Spinal cord (tissue), 10 donors: Measurements from ENCODE around the gene GAGE10. TPM values are rescaled to one million over a fixed set of nuclear protein-coding genes. Genes with fewer than 3 reads are reported as not detected.
"Not testable (repeated sequence)": the region's sequence is repeated elsewhere in the genome, so short reads cannot be mapped to it uniquely, and the experiment has no call there.

Source experiments
- DNase-seq, 6 donors: peaks; one replicate each; pipeline versions ENCODE4 v3.0.0 to v3.0.0-alpha.2; 2013 to 2015; ENCODE audit warnings: low spot score in 6 of 6, low read depth in 4 of 6
- H3K27ac ChIP-seq: one replicate; pipeline ENCODE4 v1.5.1; 2013; ENCODE audit warnings: low read depth, low read length, control low read depth
- H3K27me3 ChIP-seq: one replicate; pipeline ENCODE4 v1.6.1; 2013; ENCODE audit warnings: low read length; ENCODE audit not compliant: control insufficient read depth, insufficient read depth
- H3K36me3 ChIP-seq: one replicate; pipeline ENCODE4 v1.6.1; 2013; ENCODE audit warnings: low read length; ENCODE audit not compliant: control insufficient read depth, insufficient read depth
- H3K4me1 ChIP-seq: one replicate; pipeline ENCODE4 v1.6.1; 2013; ENCODE audit warnings: low read length; ENCODE audit not compliant: control insufficient read depth, insufficient read depth
- H3K4me3 ChIP-seq: one replicate; pipeline ENCODE4 v1.5.1; 2013; ENCODE audit warnings: low read depth, low read length, control low read depth
- H3K9me3 ChIP-seq: one replicate; pipeline ENCODE4 v1.6.1; 2013; ENCODE audit warnings: low read length; ENCODE audit not compliant: control insufficient read depth, insufficient read depth
- WGBS: methylation state at CpG from one replicate; pipeline ENCODE4 v1.1.5; 2013; ENCODE audit warnings: missing lambda C conversion rate; ENCODE audit not compliant: insufficient coverage; 5-methylcytosine and 5-hydroxymethylcytosine counted together
- polyA plus RNA-seq, 2 donors: library from polyadenylated mRNA; unstranded; fragments of 120-200 nt; gene quantifications; one replicate each; pipeline ENCODE4 v1.2.1, GENCODE V29; 2013; ENCODE audit not compliant: insufficient read length in 2 of 2
- total RNA-seq, 2 donors: library from RNA; depleted of rRNA in 1 of 2; stranded (reverse); fragments of 120-200 nt in 1 of 2; fragments of >200 nt in 1 of 2; gene quantifications; one replicate each; pipeline versions ENCODE4 v1.2.3 to v1.2.4, GENCODE V29; 2013 to 2014
- donor health status: healthy.

The GAGE10 gene
- total and polyA plus RNA-seq, 4 donors = not detected

DNA sequence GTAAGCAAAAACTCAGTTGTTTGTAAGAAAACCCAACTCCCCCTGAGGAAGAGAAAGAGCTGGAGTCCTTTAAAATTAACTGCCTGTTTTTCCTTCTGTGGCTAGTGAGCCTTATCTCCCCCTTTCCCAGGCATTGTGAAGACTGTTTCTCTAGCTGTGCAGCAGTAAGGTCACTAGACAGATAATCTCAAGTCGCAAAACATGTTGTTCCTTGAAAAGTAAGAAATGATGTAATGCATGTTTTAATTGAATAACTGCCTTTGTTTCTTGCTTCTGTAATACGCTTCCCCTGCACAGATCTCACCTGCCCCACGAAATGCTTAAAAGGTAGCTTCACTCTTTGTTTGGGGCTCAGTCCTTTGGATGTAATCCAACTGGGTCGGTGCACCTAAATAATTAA, 12.6 kb downstream of the GAGE10 start:
- H3K4me3 ChIP-seq = no peak overlapping the region
- H3K4me1 ChIP-seq = no peaks in the 10 kb centered on the region
- WGBS = 51% methylated on average over 4 of the region's 4 CpGs
- no peaks in the 10 kb centered on the region for H3K27me3 ChIP-seq
- no peaks in the 10 kb centered on the region for H3K36me3 ChIP-seq
- no peak overlapping the region for H3K27ac ChIP-seq
- no peaks in the 10 kb centered on the region for H3K9me3 ChIP-seq
- no peak for DNase-seq

DNA sequence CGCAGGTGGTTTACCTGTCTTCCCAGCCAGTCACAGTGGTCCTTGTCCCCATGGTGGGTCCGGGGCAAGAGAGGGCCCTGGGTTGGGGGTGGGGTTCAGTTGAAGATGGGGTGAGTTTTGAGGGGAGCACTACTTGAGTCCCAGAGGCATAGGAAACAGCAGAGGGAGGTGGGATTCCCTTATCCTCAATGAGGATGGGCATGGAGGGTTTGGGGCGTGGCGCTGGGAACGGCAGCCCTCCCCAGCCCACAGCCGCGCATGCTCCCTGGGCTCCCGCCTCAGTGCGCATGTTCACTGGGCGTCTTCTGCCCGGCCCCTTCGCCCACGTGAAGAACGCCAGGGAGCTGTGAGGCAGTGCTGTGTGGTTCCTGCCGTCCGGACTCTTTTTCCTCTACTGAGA, 18.3 kb downstream of the GAGE10 start, which contains the start of gene GAGE12J:
Gene GAGE12J (plus strand): TSS at position 301 of the 400 bp plus-strand sequence. CDS start 1,157 bp downstream, outside the sequence.
- H3K4me1 ChIP-seq, H3K9me3 ChIP-seq, DNase-seq, H3K27me3 ChIP-seq, H3K27ac ChIP-seq, H3K36me3 ChIP-seq, H3K4me3 ChIP-seq: not testable (repeated sequence)
- no CpG with 5 or more reads among the region's 16 CpGs for WGBS

DNA sequence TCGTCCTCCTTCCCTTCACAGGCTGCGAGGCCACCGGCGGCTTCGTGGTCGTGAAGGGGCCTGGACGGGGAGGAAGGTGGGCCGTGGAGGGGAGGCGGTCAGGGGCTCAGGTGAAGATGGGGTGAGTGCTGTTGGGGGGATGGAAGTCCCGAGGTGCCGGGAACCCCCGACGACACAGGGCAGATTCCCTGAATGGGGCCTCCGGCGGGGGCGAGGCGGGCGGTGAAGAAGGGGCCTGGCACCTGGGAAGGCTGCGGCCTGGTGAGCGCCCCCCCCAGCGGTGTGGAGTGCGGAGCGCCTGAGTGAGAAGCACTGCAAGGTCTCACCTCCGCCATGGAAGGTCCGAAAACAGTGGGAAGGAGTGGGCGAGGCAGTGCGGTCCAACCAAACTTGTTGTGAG, 18.8 kb downstream of the GAGE10 start:
- not testable (repeated sequence) for H3K36me3 ChIP-seq, H3K27me3 ChIP-seq, H3K27ac ChIP-seq, DNase-seq, H3K4me1 ChIP-seq, H3K4me3 ChIP-seq, H3K9me3 ChIP-seq
- no CpG with 5 or more reads among the region's 27 CpGs for WGBS

DNA sequence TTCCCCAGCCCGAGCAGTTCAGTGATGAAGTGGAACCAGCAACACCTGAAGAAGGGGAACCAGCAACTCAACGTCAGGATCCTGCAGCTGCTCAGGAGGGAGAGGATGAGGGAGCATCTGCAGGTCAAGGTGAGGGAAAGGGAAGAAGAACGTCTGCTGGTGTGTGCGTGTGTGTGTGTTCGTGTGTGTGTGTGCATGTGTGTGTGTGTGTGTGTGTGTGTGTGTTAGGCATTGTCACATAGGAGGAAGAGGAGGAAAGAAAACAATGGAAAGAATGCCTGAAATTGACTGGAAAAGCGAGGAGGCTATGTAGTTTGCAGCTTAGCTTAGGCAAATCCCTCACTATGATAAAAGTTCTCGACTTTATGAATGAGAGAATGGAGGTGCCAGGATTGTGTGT, 20.3 kb downstream of the GAGE10 start:
- not testable (repeated sequence) for H3K9me3 ChIP-seq, H3K27ac ChIP-seq, DNase-seq, H3K36me3 ChIP-seq, H3K4me3 ChIP-seq, H3K4me1 ChIP-seq, H3K27me3 ChIP-seq
- WGBS = no CpG with 5 or more reads among the region's 7 CpGs

DNA sequence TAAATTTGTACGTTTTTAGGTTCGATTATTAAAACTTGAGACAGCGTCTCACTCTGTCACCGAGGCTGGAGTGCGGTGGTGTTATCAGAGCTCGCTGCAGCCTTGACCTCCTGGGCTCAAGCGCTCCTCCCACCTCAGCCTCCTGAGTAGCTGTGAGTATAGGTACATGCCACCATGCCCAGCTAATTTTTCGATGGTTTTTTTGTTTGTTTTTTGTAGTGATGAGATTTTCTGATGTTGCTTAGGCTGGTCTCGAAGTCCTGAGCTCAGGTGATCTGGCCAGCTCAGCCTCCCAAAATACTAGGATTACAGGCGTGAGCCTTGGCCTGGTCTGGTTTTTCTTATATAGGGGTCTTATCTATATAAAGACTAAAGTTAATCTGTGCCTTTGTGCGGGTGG, 27.0 kb downstream of the GAGE10 start:
- not testable (repeated sequence) for H3K4me1 ChIP-seq, H3K9me3 ChIP-seq, H3K27me3 ChIP-seq, H3K27ac ChIP-seq, H3K4me3 ChIP-seq, DNase-seq, H3K36me3 ChIP-seq
- WGBS = no CpG with 5 or more reads among the region's 11 CpGs

DNA sequence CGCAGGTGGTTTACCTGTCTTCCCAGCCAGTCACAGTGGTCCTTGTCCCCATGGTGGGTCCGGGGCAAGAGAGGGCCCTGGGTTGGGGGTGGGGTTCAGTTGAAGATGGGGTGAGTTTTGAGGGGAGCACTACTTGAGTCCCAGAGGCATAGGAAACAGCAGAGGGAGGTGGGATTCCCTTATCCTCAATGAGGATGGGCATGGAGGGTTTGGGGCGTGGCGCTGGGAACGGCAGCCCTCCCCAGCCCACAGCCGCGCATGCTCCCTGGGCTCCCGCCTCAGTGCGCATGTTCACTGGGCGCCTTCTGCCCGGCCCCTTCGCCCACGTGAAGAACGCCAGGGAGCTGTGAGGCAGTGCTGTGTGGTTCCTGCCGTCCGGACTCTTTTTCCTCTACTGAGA, 27.8 kb downstream of the GAGE10 start, which contains the start of gene GAGE13:
Gene GAGE13 (plus strand): TSS at position 301 of the 400 bp plus-strand sequence. CDS start 1,156 bp downstream, outside the sequence.
- H3K4me3 ChIP-seq, H3K4me1 ChIP-seq, H3K9me3 ChIP-seq, H3K27me3 ChIP-seq, H3K27ac ChIP-seq, H3K36me3 ChIP-seq, DNase-seq: not testable (repeated sequence)
- WGBS = no CpG with 5 or more reads among the region's 16 CpGs

DNA sequence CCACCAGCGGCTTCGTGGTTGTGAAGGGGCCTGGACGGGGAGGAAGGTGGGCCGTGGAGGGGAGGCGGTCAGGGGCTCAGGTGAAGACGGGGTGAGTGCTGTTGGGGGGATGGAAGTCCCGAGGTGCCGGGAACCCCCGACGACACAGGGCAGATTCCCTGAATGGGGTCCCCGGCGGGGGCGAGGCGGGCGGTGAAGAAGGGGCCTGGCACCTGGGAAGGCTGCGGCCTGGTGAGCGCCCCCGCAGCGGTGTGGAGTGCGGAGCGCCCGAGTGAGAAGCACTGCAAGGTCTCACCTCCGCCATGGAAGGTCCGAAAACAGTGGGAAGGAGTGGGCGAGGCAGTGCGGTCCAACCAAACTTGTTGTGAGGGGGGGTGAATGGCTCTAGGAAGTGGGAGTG, 28.4 kb downstream of the GAGE10 start:
- H3K27ac ChIP-seq, H3K9me3 ChIP-seq, H3K4me1 ChIP-seq, H3K4me3 ChIP-seq, DNase-seq, H3K27me3 ChIP-seq, H3K36me3 ChIP-seq: not testable (repeated sequence)
- no CpG with 5 or more reads among the region's 26 CpGs for WGBS

DNA sequence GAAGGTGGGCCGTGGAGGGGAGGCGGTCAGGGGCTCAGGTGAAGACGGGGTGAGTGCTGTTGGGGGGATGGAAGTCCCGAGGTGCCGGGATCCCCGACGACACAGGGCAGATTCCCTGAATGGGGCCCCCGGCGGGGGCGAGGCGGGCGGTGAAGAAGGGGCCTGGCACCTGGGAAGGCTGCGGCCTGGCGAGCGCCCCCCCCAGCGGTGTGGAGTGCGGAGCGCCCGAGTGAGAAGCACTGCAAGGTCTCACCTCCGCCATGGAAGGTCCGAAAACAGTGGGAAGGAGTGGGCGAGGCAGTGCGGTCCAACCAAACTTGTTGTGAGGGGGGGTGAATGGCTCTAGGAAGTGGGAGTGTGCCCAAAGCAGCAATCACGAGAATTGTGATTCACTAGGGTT, 38.0 kb downstream of the GAGE10 start:
- 68% methylated on average over 5 of the region's 24 CpGs for WGBS
- DNase-seq, H3K9me3 ChIP-seq, H3K4me1 ChIP-seq, H3K4me3 ChIP-seq, H3K27me3 ChIP-seq, H3K27ac ChIP-seq, H3K36me3 ChIP-seq: not testable (repeated sequence)

DNA sequence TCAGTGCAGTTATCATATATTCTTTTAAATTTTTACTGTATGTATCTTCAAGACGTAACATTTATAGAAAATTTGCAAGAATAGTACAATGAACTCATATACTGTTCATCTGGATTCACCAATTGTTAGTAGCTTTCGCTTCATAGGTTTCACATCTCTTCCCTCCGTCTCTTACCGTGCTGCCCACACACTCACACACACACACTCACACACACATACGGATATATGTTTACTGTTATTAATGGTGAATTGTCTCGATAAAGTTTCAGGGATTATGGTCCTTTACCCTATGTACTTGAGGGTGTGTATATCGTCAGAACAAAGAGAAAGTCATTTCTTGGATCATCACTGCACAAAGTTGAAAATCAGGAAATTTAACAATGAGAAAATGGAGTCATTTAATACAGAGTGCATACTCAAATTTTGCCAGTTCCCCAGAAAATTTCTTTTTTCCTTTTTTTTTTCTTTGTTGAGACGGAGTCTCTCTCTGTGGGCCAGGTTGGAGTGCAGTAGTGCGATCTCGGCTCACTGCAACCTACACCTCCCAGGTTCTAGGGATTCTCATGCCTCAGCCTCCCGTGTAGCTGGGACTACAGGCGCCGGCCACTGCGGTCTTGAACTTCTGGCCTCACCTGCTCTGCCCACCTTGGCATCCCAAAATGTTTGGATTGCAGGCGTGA, 41.2 kb downstream of the GAGE10 start:
- DNase-seq, H3K27me3 ChIP-seq, H3K9me3 ChIP-seq, H3K4me3 ChIP-seq, H3K27ac ChIP-seq, H3K4me1 ChIP-seq, H3K36me3 ChIP-seq: not testable (repeated sequence)
- no CpG with 5 or more reads among the region's 15 CpGs for WGBS

DNA sequence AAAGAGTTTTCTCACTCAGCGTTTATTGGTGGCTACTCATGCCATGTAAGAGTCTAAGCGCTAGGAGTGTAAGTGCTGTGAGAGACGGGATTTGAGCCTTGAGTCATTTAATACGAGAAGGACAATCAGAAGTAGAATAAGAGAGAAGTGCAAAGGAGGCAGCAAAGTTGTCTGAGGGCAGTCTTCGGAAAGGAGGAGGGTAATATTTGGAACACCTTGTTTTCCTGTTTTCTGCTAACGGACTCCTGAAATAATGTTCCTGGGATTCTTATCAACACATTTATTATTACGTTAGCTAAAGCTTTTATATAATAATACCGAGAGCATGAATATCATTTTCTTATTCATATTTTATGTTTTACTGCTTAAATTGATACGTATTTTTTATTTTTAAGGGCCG, 42.0 kb downstream of the GAGE10 start:
- not testable (repeated sequence) for DNase-seq, H3K4me3 ChIP-seq, H3K27ac ChIP-seq, H3K27me3 ChIP-seq, H3K9me3 ChIP-seq, H3K36me3 ChIP-seq, H3K4me1 ChIP-seq
- 73% methylated on average over 2 of the region's 10 CpGs for WGBS
